ENCODE data around the gene TCF7L2. TPM values are rescaled to one million over a fixed set of nuclear protein-coding genes. Genes with fewer than 3 reads are reported as not detected.

Gene TCF7L2
- total RNA-seq, 4 donors from 2014 or later: 25.1 to 38.9 (median 26.9) TPM

DNA sequence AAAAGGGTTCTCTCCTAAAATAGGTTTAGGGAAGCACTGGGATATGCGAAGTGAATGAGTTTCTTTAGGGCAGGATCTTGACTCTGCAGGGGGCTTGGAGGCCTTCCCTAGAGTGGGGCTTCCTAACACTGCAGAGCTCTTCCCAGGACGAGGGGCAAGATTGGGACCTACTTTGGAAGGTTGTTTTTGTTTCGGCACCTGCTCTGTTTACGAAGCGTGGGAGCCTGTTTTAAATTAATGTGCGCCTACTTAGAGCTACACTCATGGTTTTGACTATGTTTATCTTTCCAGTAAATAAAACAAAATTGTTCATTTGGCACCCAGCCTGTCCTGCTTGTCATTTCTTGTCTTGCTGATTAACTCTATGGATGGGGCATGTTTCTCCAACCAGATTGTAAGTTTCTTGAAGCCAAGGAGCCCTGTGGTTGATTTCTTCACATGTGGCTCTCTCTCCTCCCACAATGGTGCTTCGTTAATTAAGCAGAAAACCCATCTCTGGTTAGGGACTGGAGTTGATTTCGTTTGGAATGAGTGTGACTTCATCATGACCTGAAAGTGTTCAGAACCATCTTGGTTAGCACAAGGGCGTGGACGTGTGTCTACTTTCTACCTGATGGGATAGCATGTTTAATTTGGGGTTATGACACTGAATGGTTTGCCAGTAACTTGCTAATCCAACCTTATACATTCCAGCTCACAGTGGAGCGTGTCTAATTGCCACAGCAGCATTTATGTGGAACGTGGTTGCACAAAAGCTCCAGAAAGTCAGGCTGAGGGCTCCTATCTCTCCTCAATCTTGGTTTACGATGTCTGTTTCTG is 98.1 kb downstream of the TCF7L2 start:
- TF ChIP-seq, protein P1, sequence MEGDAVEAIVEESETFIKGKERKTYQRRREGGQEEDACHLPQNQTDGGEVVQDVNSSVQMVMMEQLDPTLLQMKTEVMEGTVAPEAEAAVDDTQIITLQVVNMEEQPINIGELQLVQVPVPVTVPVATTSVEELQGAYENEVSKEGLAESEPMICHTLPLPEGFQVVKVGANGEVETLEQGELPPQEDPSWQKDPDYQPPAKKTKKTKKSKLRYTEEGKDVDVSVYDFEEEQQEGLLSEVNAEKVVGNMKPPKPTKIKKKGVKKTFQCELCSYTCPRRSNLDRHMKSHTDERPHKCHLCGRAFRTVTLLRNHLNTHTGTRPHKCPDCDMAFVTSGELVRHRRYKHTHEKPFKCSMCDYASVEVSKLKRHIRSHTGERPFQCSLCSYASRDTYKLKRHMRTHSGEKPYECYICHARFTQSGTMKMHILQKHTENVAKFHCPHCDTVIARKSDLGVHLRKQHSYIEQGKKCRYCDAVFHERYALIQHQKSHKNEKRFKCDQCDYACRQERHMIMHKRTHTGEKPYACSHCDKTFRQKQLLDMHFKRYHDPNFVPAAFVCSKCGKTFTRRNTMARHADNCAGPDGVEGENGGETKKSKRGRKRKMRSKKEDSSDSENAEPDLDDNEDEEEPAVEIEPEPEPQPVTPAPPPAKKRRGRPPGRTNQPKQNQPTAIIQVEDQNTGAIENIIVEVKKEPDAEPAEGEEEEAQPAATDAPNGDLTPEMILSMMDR (IDR thresholded peaks at IDR 0.05): no peak
- TF ChIP-seq POLR2A (IDR thresholded peaks at IDR 0.05): no peak
- Histone ChIP-seq H3K27ac (peak overlapping the region in 3 of 4 donors; percentile 5 to 71 (median 12)), H3K9me3 (no peaks in the 10 kb centered on the region), H3K27me3 (no peaks in the 10 kb centered on the region), H3K4me3 (no peak overlapping the region), H3K4me1 (peaks cover 0 to 96% (median 13%) of the 10 kb centered on the region in 4 donors), H3K36me3 (no peaks in the 10 kb centered on the region)
- DNase-seq (ENCODE audit: low spot score in 2 of 2): no peak
- 82% methylated on average over 13 of the region's 13 CpGs for WGBS, 2 donors

DNA sequence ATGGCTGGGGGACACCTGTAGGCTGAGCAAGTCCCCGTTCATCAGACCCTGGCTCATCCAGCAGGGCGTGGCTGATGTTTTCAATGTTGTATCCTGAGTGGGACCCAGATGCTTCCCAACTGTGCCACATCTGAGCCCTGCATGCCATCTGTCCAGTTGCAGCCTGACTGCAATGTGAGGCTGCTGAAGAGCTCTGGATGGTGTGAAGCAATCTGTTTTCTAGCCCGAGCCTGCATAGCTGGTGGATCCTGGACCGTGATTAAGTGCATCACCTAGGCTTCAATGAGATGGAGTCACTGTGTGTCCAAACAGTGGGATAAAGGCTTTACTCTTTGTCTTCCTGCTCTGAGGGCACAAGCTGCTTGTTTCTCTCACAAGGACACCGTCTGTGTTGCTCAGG is 99.8 kb downstream of the TCF7L2 start:
- Histone ChIP-seq H3K27ac (no peak overlapping the region), H3K9me3 (no peaks in the 10 kb centered on the region), H3K4me1 (peaks cover 0 to 97% (median 20%) of the 10 kb centered on the region in 4 donors), H3K36me3 (no peaks in the 10 kb centered on the region), H3K27me3 (no peaks in the 10 kb centered on the region), H3K4me3 (no peak overlapping the region)
- 87% methylated on average over 4 to 5 of the region's 5 CpGs for WGBS, 2 donors
- no peak for DNase-seq (ENCODE audit: low spot score in 2 of 2)
- no peak for TF ChIP-seq POLR2A (IDR thresholded peaks at IDR 0.05)
- no peak for TF ChIP-seq EP300 (IDR thresholded peaks at IDR 0.05)
- TF ChIP-seq, protein P1 (IDR thresholded peaks at IDR 0.05): no peak

DNA sequence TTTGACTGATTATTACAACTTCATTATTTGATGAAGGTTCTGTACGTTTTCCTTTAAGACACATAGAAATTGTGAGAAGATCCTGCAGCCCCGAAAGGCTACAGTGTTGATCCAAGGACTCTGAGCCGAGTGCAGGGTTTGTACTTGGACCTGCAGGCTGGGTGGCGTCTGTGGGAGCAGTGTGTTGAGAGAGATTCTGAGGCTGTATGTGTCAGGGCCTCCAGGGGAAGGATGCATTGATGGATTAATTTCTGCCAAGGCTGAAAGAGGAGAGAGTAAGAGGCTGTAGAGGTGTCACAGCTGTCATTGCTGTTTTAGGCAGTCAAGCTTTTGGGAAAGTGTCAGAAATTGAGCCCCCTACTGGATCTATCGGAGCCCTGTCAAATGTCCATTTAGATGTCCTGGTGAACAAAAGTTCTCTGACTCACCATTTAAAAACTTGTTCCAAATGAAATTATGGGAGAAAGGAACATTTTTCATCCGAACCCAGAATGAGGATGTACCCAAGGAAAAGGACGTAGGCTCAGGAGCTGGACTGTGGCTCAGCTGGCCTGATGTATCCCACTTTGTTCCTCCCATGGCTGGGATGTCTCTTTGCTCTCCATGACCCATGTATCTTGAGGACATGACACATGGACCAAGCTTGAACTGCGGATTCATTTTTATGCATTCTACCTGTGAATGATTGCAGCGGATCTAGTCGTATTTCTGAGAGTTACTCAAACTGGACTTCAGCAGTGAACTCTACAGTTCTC is 102.2 kb downstream of the TCF7L2 start:
- WGBS, 2 donors: 65 to 69% methylated on average over 10 of the region's 10 CpGs
- no peak for DNase-seq (ENCODE audit: low spot score in 2 of 2)
- Histone ChIP-seq H3K4me3 (no peak overlapping the region), H3K4me1 (peaks cover 0 to 89% (median 25%) of the 10 kb centered on the region in 4 donors), H3K27me3 (no peaks in the 10 kb centered on the region), H3K36me3 (no peaks in the 10 kb centered on the region), H3K9me3 (no peaks in the 10 kb centered on the region), H3K27ac (peak overlapping the region in 2 of 4 donors; percentile 1 to 60)
- TF ChIP-seq POLR2A (IDR thresholded peaks at IDR 0.05): no peak
- TF ChIP-seq EP300 (IDR thresholded peaks at IDR 0.05): no peak
- TF ChIP-seq, protein P1 (IDR thresholded peaks at IDR 0.05): peak in 1 of 5 experiments; percentile 26

DNA sequence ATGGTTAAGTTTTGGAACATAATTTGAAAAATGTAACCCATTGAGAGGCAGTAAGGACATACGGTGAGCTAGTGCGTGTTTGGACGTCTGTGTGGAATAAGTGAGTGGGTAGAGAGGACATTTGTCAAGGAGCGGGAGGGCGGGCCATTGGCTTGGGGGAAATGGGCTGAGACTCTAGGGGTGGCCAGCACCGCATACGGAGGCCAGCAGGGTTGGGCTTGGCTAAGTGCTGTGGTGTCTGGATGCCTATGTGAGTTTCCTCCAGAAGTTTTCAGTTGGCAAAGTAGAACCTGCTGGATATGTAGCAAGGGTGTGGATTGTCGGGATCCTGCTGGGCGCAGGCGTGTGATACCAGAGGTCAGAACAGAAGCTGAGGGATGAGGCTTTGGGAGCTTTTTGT is 103.0 kb downstream of the TCF7L2 start:
- WGBS, 2 donors: 61 to 65% methylated on average over 10 of the region's 10 CpGs
- no peak overlapping the region for H3K4me3 ChIP-seq
- H3K27me3 ChIP-seq: no peaks in the 10 kb centered on the region
- no peak for DNase-seq (ENCODE audit: low spot score in 2 of 2)
- no peaks in the 10 kb centered on the region for H3K9me3 ChIP-seq
- H3K4me1 ChIP-seq: peaks cover 0 to 89% (median 29%) of the 10 kb centered on the region in 4 donors
- H3K27ac ChIP-seq: peak overlapping the region in 2 of 4 donors; percentile 60 to 72
- H3K36me3 ChIP-seq: no peaks in the 10 kb centered on the region
- no peak for TF ChIP-seq EP300 (IDR thresholded peaks at IDR 0.05)
- TF ChIP-seq POLR2A (IDR thresholded peaks at IDR 0.05): no peak
- TF ChIP-seq, protein P1 (IDR thresholded peaks at IDR 0.05): no peak

DNA sequence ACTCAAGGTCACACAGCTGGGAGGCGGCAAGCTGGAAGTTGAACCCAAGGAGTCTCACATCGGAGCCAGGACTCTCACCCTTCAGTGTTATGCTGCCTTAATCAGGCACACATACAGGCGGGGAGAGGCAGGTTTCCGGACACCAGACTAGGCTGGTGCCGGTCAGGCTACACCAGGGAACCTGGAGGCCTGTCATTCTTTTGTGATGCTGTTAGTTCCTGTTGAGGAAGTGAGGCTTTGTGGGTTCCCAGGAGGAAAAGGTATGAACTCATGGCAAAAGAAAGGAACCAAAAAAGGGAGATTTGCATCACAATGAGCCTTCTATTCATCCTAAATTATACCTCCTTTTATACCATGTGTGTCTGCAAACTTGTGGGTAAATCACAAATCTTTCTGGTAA is 103.8 kb downstream of the TCF7L2 start:
- Histone ChIP-seq H3K27ac (peak overlapping the region in 2 of 4 donors; percentile 60 to 72), H3K27me3 (no peaks in the 10 kb centered on the region), H3K4me3 (no peak overlapping the region), H3K4me1 (peaks cover 0 to 89% (median 33%) of the 10 kb centered on the region in 4 donors), H3K9me3 (no peaks in the 10 kb centered on the region), H3K36me3 (no peaks in the 10 kb centered on the region)
- 82 to 85% methylated on average over 5 of the region's 5 CpGs for WGBS, 2 donors
- no peak for DNase-seq (ENCODE audit: low spot score in 2 of 2)
- TF ChIP-seq, protein P1 (IDR thresholded peaks at IDR 0.05): no peak
- no peak for TF ChIP-seq POLR2A (IDR thresholded peaks at IDR 0.05)
- no peak for TF ChIP-seq EP300 (IDR thresholded peaks at IDR 0.05)

Measured in tibial nerve (tissue), 4 donors.